Measurements from ENCODE around the gene FFAR1. TPM values are rescaled to one million over a fixed set of nuclear protein-coding genes. Genes with fewer than 3 reads are reported as not detected.
"Not testable (repeated sequence)": the region's sequence is repeated elsewhere in the genome, so short reads cannot be mapped to it uniquely, and the experiment has no call there.

Gene FFAR1
- total RNA-seq, 2 experiments from 2014 or later = 0.08 TPM; not detected in 1

GRCh38 chr19:35378356-35378755 lies 30.7 kb downstream of the FFAR1 start:
- H3K4me1 Mint-ChIP-seq = peaks cover 2% of the 10 kb centered on the region
- no peaks in the 10 kb centered on the region for H3K9me3 Mint-ChIP-seq
- no peak overlapping the region for H3K4me3 Mint-ChIP-seq
- H3K27ac Mint-ChIP-seq = no peak overlapping the region
- no peak for DNase-seq
- H3K36me3 Mint-ChIP-seq = no peaks in the 10 kb centered on the region
- H3K27me3 Mint-ChIP-seq = peaks cover 11% of the 10 kb centered on the region

GRCh38 chr19:35379545-35379944 lies 31.8 kb downstream of the FFAR1 start:
- H3K4me3 Mint-ChIP-seq, DNase-seq, H3K36me3 Mint-ChIP-seq, H3K9me3 Mint-ChIP-seq, H3K27ac Mint-ChIP-seq, H3K4me1 Mint-ChIP-seq: not testable (repeated sequence)
- H3K27me3 Mint-ChIP-seq = peaks cover 17% of the 10 kb centered on the region

GRCh38 chr19:35379992-35380391 lies 32.3 kb downstream of the FFAR1 start:
- DNase-seq = no peak
- H3K4me1 Mint-ChIP-seq = no peaks in the 10 kb centered on the region
- H3K36me3 Mint-ChIP-seq = no peaks in the 10 kb centered on the region
- no peak overlapping the region for H3K27ac Mint-ChIP-seq
- no peak overlapping the region for H3K4me3 Mint-ChIP-seq
- H3K27me3 Mint-ChIP-seq = peaks cover 16% of the 10 kb centered on the region
- H3K9me3 Mint-ChIP-seq = no peaks in the 10 kb centered on the region

GRCh38 chr19:35380450-35381124 lies 32.9 kb downstream of the FFAR1 start:
- H3K36me3 Mint-ChIP-seq = no peaks in the 10 kb centered on the region
- peaks cover 10% of the 10 kb centered on the region for H3K27me3 Mint-ChIP-seq
- no peak overlapping the region for H3K27ac Mint-ChIP-seq
- H3K4me1 Mint-ChIP-seq = no peaks in the 10 kb centered on the region
- DNase-seq = no peak
- no peak overlapping the region for H3K4me3 Mint-ChIP-seq
- H3K9me3 Mint-ChIP-seq = no peaks in the 10 kb centered on the region

- peaks cover 10% of the 10 kb centered on the region for H3K27me3 Mint-ChIP-seq
- H3K9me3 Mint-ChIP-seq = peaks cover under 1% of the 10 kb centered on the region
- DNase-seq = no peak
- H3K27ac Mint-ChIP-seq = no peak overlapping the region
- no peaks in the 10 kb centered on the region for H3K4me1 Mint-ChIP-seq
- H3K36me3 Mint-ChIP-seq = peaks cover under 1% of the 10 kb centered on the region
- no peak overlapping the region for H3K4me3 Mint-ChIP-seq
Measured at GRCh38 chr19:35381318-35381717, 33.6 kb downstream of the FFAR1 start.

DNA sequence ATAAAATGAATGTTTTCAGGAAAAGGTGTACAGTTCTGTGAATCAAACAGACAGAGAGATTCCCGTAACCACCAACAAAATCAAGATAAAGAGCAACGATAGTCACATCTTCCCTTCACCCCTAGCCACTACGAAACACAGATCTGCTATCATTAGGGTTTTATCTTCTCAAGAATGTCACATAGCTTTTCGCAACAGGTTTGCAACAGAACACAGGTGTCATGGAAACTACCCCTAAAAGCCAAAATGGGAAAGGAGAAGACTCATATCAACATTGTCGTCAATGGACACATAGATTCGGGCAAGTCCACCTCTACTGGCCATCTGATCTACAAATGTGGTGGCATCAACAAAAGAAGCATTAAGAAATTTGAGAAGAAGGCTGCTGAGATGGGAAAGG lies 34.2 kb downstream of the FFAR1 start:
- H3K27ac Mint-ChIP-seq = no peak overlapping the region
- no peak for DNase-seq
- peaks cover 3% of the 10 kb centered on the region for H3K9me3 Mint-ChIP-seq
- peaks cover 3% of the 10 kb centered on the region for H3K36me3 Mint-ChIP-seq
- no peak overlapping the region for H3K4me3 Mint-ChIP-seq
- no peaks in the 10 kb centered on the region for H3K4me1 Mint-ChIP-seq
- peaks cover 13% of the 10 kb centered on the region for H3K27me3 Mint-ChIP-seq

GRCh38 chr19:35383536-35383935 lies 35.8 kb downstream of the FFAR1 start:
- no peak for DNase-seq
- Mint-ChIP-seq H3K4me3 (no peak overlapping the region), H3K27ac (no peak overlapping the region), H3K27me3 (peaks cover 13% of the 10 kb centered on the region), H3K9me3 (peaks cover 3% of the 10 kb centered on the region), H3K4me1 (no peaks in the 10 kb centered on the region), H3K36me3 (peaks cover 3% of the 10 kb centered on the region)

GRCh38 chr19:35388277-35389054 lies 40.8 kb downstream of the FFAR1 start:
- no peak overlapping the region for H3K4me3 Mint-ChIP-seq
- H3K9me3 Mint-ChIP-seq = peaks cover 3% of the 10 kb centered on the region
- H3K27me3 Mint-ChIP-seq = peaks cover 8% of the 10 kb centered on the region
- no peak overlapping the region for H3K27ac Mint-ChIP-seq
- DNase-seq = no peak
- H3K36me3 Mint-ChIP-seq = peaks cover 3% of the 10 kb centered on the region
- H3K4me1 Mint-ChIP-seq = no peaks in the 10 kb centered on the region

GRCh38 chr19:35389192-35389861 lies 41.6 kb downstream of the FFAR1 start:
- Mint-ChIP-seq H3K9me3 (peaks cover 3% of the 10 kb centered on the region), H3K27ac (no peak overlapping the region), H3K36me3 (peaks cover 3% of the 10 kb centered on the region), H3K4me1 (no peaks in the 10 kb centered on the region), H3K4me3 (no peak overlapping the region), H3K27me3 (peaks cover 3% of the 10 kb centered on the region)
- no peak for DNase-seq

DNA sequence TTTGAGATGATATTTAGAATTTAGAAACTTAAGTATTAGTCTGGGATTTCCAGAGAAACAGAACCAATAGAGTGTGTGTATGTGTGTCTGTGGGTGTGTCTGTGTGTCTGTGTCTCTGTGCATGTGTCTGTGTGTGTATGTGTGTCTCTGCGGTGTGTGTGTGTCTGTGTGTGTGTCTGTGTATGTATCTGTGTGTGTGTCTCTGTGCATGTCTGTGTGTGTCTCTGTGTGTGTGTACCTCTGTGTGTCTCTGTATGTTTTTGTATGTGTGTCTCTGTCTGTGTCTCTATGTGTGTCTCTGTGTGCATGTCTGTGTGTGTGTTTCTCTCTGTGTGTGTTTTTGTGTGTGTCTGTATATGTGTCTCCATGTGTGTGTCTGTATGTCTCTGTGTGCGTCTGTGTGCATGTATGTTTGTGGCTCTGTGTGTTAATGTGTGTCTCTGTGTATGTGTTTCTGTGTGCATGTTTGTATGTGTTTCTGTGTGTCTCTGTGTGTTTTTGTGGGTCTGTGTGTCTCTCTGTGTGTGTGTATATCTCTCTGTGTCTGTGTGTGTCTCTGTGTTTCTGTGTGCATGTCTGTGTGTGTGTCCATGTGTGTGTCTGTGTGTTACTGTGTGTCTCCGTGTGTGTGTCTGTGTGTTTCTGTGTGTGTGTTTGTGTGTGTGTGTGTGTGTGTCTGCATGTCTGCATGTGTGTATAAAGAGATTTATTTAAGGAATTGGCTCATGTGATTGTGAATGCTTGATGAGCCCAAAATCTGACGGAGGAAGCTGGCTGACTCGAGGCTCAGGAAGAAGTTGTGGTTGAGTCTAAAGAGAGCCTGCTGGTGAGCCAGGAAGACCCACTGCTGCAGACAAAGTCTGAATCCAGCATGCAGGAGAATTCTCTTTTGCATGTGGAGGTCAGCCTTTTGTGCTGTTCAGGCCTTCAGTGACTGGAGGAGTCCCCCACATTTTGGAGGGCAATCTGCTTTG lies 45.3 kb downstream of the FFAR1 start:
- Mint-ChIP-seq H3K27ac (no peak overlapping the region), H3K27me3 (no peaks in the 10 kb centered on the region), H3K4me3 (no peak overlapping the region), H3K4me1 (no peaks in the 10 kb centered on the region), H3K36me3 (no peaks in the 10 kb centered on the region), H3K9me3 (no peaks in the 10 kb centered on the region)
- DNase-seq = no peak

GRCh38 chr19:35395382-35396199 lies 47.9 kb downstream of the FFAR1 start:
- H3K9me3 Mint-ChIP-seq = no peaks in the 10 kb centered on the region
- H3K4me3 Mint-ChIP-seq = no peak overlapping the region
- DNase-seq = no peak
- H3K36me3 Mint-ChIP-seq = no peaks in the 10 kb centered on the region
- no peaks in the 10 kb centered on the region for H3K27me3 Mint-ChIP-seq
- no peak overlapping the region for H3K27ac Mint-ChIP-seq
- H3K4me1 Mint-ChIP-seq = no peaks in the 10 kb centered on the region

DNA sequence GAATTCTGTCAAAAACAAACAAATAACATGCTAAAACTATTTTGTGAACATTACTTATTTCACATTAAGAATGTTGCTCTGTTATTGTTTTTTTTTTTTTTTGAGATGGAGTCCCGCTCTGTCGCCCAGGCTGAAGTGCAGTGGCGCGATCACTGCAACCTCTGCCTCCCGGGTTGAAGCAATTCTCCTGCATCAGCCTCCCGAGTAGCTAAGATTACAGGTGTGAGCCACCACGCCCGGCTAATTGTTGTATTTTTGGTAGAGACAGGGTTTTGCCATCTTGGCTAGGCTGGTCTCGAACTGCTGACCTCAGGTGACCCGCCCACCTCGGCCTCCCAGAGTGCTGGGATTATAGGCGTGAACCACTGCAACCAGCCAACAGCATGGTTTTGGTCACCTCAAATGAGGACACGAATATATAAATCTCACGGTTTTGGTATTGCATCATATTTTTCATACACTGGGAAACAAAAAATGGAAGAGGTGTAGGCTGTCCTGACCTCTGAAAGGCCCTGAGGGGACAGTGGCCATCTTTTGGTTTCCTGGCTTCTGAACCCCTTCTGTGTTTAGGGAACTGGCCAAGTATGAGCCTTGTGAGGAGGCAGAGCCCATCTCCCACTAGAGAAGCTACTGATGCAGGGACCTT lies 48.7 kb downstream of the FFAR1 start:
- Mint-ChIP-seq H3K27me3 (no peaks in the 10 kb centered on the region), H3K4me1 (no peaks in the 10 kb centered on the region), H3K9me3 (no peaks in the 10 kb centered on the region), H3K36me3 (no peaks in the 10 kb centered on the region), H3K4me3 (no peak overlapping the region), H3K27ac (no peak overlapping the region)
- no peak for DNase-seq

- H3K4me1 Mint-ChIP-seq = no peaks in the 10 kb centered on the region
- no peak overlapping the region for H3K27ac Mint-ChIP-seq
- DNase-seq = no peak
- H3K9me3 Mint-ChIP-seq = no peaks in the 10 kb centered on the region
- no peak overlapping the region for H3K4me3 Mint-ChIP-seq
- H3K36me3 Mint-ChIP-seq = no peaks in the 10 kb centered on the region
- no peaks in the 10 kb centered on the region for H3K27me3 Mint-ChIP-seq
Measured at GRCh38 chr19:35397064-35397463, 49.4 kb downstream of the FFAR1 start.
